Measurements from ENCODE around the gene INIP. TPM values are rescaled to one million over a fixed set of nuclear protein-coding genes. Genes with fewer than 3 reads are reported as not detected.

Gene INIP
- total and polyA plus RNA-seq, 2 of the 13 experiments (the other 11 are each of a cell fraction or from before 2014, with no cell fraction given), result 13.6 to 28.6 TPM

DNA sequence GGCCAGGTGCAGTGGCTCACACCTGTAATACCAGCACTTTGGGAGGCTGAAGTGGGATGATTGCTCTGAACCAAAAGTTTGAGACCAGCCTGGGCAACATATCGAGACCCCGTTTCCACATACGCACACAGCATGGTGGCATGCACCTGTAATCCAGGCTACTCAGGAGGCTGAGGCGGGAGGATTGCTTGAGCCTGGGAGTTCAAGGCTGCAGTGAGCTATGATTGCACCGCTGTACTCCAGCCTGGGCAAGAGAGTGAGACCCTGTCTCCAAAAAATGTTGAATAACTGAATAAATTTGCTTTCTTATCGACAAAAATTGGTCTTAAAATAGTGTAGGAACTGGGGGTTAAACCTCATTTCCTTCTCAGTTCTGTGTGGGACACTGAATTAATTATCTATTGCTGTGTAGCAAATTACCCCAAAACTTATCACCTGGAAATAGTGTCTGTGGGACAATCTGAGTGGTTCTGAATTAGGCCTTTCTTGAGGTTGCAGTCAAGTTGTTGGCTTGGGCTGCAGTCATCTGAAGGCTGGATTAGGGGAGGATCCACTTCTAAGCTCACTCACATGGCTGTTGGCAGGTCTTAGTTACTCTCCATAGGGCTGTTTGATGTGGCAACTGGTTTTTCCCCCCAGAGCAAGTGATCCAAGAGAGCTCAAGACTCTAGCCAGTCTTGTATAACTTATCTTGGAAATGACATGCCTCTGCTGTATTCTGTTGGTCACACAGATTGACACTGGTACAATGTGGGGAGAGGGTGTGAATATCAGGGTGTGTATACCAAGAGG, 34.6 kb upstream of the INIP start:
- POLR2A ChIA-PET, result interaction anchor here (3.1 to 6.0 kb wide), 2 partner anchors 11 to 20 kb away, joined by 32 to 35 read pairs; no protein-coding TSS in a partner anchor
- ATAC-seq, result no peak
- no peak for FAIRE-seq
- H3K9me3 ChIP-seq (ENCODE audit: low read length), result no peaks in the 10 kb centered on the region
- no peak for DNase-seq (ENCODE audit: low spot score)
- in situ Hi-C loops (cut with HindIII; ENCODE audit: extremely low pct_ligation_motif_present, low pct_unique_long_range_greater_than_20kb), result no loop called here
- BruUV-seq (replicated peaks), result no TSS peak
- no peaks in the 10 kb centered on the region for H4K20me1 ChIP-seq (ENCODE audit: insufficient read depth, low read length)
- 80% methylated on average over 5 of the region's 6 CpGs for WGBS (ENCODE audit: low lambda C conversion rate)
- peaks cover 35% of the 10 kb centered on the region for H3K79me2 ChIP-seq (ENCODE audit: insufficient read depth, low read length)
- H3K4me2 ChIP-seq (ENCODE audit: low read depth, low read length), result peak overlapping the region; percentile 91
- no peak overlapping the region for H3K27ac ChIP-seq (ENCODE audit: extremely low read length, insufficient read depth, low read length)
- CTCF ChIA-PET (ENCODE audit: low intra/inter-chr PET ratio, low total read pairs), result no interaction called here
- no peak overlapping the region for H3K9ac ChIP-seq (ENCODE audit: insufficient read depth, low read depth, low read length)
- 0 out of 6 replicates have a peak overlapping the region, but pooled peaks of 1 of the 3 experiments have one; percentile 86 for H3K4me3 ChIP-seq (replicated peaks in 1 of 3; ENCODE audit: insufficient read depth in 1 of 3, low read depth in 2 of 3, low read length in 3 of 3)
- no peak overlapping the region for H2AFZ ChIP-seq (ENCODE audit: low read length)
- TF ChIP-seq HMG20A (CRISPR knock-in tag; IDR thresholded peaks at IDR 0.05; ENCODE audit: borderline replicate concordance) (no peak), ZNF121 (CRISPR knock-in tag; IDR thresholded peaks at IDR 0.05) (peak; percentile 84)
- no peaks in the 10 kb centered on the region for H3K36me3 ChIP-seq (replicated peaks in 1 of 2; ENCODE audit: control insufficient read depth in 1 of 2, insufficient read depth in 2 of 2, low read length in 2 of 2)
- no peaks in the 10 kb centered on the region; a peak in 1 of 5 replicates for H3K27me3 ChIP-seq (ENCODE audit: control insufficient read depth in 1 of 2, insufficient read depth in 2 of 2, low read length in 2 of 2)
- peaks cover 65% of the 10 kb centered on the region for H3K4me1 ChIP-seq (ENCODE audit: insufficient read depth, low read length)
- intact Hi-C loops (cut with micrococcal nuclease; ENCODE audit: unreplicated experiment), result loop anchor here (1.0 kb wide), 1 partner anchor 12 kb away; no protein-coding TSS in a partner anchor

DNA sequence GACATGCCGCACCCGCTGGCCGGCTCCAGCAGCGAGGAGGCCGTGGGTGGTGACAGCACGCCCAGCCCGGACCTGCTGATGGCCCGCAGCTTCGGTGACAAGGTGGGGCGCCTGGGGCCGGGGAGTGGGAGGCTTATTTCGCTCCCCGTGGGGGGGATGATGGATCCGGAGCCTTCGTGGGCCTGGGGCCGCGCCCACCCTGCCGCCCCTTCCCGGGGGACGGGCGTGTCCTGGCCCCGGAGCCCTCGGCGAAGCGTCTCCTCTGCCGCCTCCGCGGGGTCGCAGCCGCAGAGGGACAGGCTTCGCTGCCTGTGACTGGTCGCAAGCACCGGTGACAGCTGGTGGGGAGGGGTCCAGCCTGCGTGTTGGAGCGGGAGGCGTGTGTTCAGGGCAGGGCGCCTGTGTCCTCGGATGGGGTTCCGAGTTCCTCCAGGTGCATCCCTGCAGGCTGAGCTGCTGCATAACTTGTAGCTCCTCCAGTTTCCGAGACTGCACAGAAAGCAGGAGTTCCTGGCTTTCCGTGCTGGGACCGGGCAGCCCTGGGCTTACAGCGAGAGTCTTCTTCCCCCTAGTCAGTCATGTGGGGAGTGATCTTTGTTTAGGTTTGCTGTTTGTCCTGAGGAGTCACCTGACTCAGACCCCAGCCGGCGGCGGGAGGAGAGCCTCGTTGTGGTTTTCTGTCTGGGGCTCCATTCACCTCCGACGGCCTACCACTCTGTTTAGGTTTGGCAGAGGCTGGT, 33.3 kb upstream of the INIP start:
- ChIA-PET POLR2A (interaction anchor here (0.9 to 6.0 kb wide), 5 partner anchors 12 to 372 kb away, joined by 3 to 35 read pairs (median 17); partner anchors contain the start of gene INIP), CTCF (ENCODE audit: low intra/inter-chr PET ratio, low total read pairs) (no interaction called here)
- Histone ChIP-seq H3K79me2 (ENCODE audit: insufficient read depth, low read length) (peaks cover 35% of the 10 kb centered on the region), H3K4me3 (replicated peaks in 1 of 3; ENCODE audit: insufficient read depth in 1 of 3, low read depth in 2 of 3, low read length in 3 of 3) (peak overlapping the region; percentile 86 to 97 (median 89)), H3K27ac (ENCODE audit: extremely low read length, insufficient read depth, low read length) (peak overlapping the region; percentile 65), H3K27me3 (ENCODE audit: control insufficient read depth in 1 of 2, insufficient read depth in 2 of 2, low read length in 2 of 2) (no peaks in the 10 kb centered on the region; a peak in 1 of 5 replicates), H3K4me1 (ENCODE audit: insufficient read depth, low read length) (peaks cover 78% of the 10 kb centered on the region), H3K4me2 (ENCODE audit: low read depth, low read length) (peak overlapping the region; percentile 91), H3K36me3 (replicated peaks in 1 of 2; ENCODE audit: control insufficient read depth in 1 of 2, insufficient read depth in 2 of 2, low read length in 2 of 2) (no peaks in the 10 kb centered on the region), H3K9me3 (ENCODE audit: low read length) (no peaks in the 10 kb centered on the region), H4K20me1 (ENCODE audit: insufficient read depth, low read length) (no peaks in the 10 kb centered on the region), H3K9ac (ENCODE audit: insufficient read depth, low read depth, low read length) (peak overlapping the region; percentile 88), H2AFZ (ENCODE audit: low read length) (no peak overlapping the region)
- FAIRE-seq, result peak; percentile 46
- in situ Hi-C loops (cut with HindIII; ENCODE audit: extremely low pct_ligation_motif_present, low pct_unique_long_range_greater_than_20kb), result no loop called here
- WGBS (ENCODE audit: low lambda C conversion rate), result 0% methylated on average over 10 of the region's 49 CpGs
- BruUV-seq (replicated peaks), result no TSS peak
- DNase-seq (ENCODE audit: low spot score), result peak; percentile 78
- peak; percentile 76 for ATAC-seq
- intact Hi-C loops (cut with micrococcal nuclease; ENCODE audit: unreplicated experiment), result loop anchor here (1.0 kb wide), 1 partner anchor 42 kb away; no protein-coding TSS in a partner anchor
- TF ChIP-seq IKZF4 (CRISPR knock-in tag; IDR thresholded peaks at IDR 0.05; ENCODE audit: borderline replicate concordance, low read depth, not compliant biosample characterization) (no peak), BHLHE40 (IDR thresholded peaks at IDR 0.05; ENCODE audit: low read length) (peak; percentile 32; the same call in 1 of the 2 replicates), PHF21A (CRISPR knock-in tag; IDR thresholded peaks at IDR 0.05) (0 out of 2 replicates have a peak, but pooled peaks have one; percentile 60), GABPB1 (CRISPR knock-in tag; IDR thresholded peaks at IDR 0.05) (0 out of 2 replicates have a peak, but pooled peaks have one; percentile 51), HNF4G (IDR thresholded peaks at IDR 0.05; ENCODE audit: borderline replicate concordance, low read depth, low read length) (no peak), HNF4G (CRISPR knock-in tag; IDR thresholded peaks at IDR 0.05; ENCODE audit: borderline replicate concordance, low read depth) (no peak), HIVEP1 (CRISPR knock-in tag; IDR thresholded peaks at IDR 0.05) (peak; percentile 23; the same call in 1 of the 2 replicates), SMAD9 (CRISPR knock-in tag; IDR thresholded peaks at IDR 0.05) (no peak), JUNB (CRISPR knock-in tag; IDR thresholded peaks at IDR 0.05; ENCODE audit: borderline replicate concordance) (no peak), ZMYM2 (CRISPR knock-in tag; IDR thresholded peaks at IDR 0.05) (no peak), ZFP36L2 (CRISPR knock-in tag; IDR thresholded peaks at IDR 0.05) (no peak)
- TF ChIP-seq, protein P1, sequence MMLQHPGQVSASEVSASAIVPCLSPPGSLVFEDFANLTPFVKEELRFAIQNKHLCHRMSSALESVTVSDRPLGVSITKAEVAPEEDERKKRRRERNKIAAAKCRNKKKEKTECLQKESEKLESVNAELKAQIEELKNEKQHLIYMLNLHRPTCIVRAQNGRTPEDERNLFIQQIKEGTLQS (CRISPR knock-in tag; IDR thresholded peaks at IDR 0.05), result 0 out of 2 replicates have a peak, but pooled peaks have one; percentile 0
